GM19467 (cell line): ENCODE measurements around the gene INO80B.
"Not testable (repeated sequence)": the region's sequence is repeated elsewhere in the genome, so short reads cannot be mapped to it uniquely, and the experiment has no call there.

ENCODE experiments used
- ATAC-seq: cut with Tn5 transposase; IDR thresholded peaks from one replicate; pipeline ENCODE4 v1.9.1; 2021; ENCODE audit warnings: mild to moderate bottlenecking, moderate library complexity; ENCODE audit not compliant: unreplicated experiment

Gene INO80B

DNA sequence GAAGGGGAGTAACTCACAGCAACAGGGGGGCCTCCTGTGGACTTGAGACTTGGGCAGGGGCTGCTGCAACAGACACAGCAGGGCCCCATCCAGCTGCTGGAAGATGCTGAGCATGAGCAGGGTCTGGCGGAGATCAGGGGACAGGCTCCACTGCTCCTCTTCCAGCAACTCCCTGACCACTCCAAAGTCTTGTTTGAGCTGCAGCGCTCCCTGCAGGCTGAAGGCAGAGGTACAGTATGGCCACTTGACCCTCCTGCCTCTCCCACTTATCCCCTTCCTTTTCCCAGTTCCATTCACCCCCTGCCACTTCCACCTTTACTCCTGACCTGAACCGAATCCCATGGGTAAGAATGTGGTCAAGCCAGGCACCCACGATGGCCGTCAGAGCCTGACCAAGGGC, 20.0 kb downstream of the INO80B start:
- no peak for ATAC-seq

DNA sequence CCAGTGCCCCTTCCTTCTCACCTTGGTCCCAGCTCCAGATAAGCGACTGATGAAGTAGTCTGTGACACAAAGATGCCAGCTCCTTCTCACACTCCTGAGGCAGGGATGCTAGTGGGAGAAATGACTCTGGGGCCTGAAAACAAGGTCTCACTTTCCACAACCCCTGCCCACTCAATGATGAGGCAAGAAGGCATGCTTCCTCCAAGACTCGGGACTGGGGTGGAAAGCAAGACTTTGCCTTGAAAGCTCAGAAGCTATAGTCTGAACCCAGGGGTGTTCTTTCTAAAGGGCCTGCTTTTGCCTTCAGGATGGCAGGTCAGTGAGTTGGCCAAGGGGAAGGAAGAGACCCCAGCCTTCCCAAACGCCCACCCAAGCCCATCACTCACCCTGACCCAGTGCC, 26.5 kb downstream of the INO80B start:
- ATAC-seq, result no peak

DNA sequence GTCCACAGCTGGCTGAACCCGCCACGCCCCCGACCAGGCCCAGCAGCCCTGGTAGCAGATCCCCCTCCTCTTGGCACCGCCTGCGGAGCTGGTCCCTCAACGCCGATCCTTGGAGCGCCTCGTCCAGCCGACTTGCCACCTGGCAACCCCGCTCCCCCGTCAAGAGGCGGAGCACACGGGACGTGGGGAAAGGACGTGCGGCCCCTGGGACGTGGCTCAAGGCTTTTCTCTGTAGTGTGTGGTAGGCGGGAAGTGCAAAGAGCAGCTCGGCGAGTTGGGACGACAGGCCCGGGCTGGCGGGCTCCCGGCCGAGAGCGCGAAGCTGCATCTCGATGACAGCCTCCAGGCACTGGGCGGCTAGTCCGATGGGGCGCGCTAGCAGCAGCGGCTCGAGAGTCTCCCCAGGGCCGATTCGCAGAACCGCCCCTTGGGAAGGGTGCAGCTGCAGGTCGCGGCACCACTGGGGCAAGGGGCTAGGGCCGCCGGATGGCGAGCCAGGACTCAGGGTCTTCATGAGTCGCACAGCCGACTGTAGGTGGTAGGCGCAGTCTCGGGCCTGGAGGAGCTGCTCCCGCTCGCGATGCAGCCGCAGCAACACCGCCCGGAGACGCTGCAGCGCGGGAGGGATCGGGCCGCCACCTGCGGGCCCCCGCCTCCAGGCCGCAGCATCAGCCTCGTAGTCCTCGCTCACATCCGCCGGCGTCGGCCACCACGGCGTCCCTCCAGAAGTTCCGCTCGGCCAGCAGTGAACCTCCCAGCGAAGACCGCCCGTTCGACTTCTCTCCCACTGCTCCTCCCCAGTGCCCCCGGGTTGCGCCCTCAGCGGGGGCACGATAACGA, 27.3 kb downstream of the INO80B start:
- ATAC-seq, result peak; percentile 37

DNA sequence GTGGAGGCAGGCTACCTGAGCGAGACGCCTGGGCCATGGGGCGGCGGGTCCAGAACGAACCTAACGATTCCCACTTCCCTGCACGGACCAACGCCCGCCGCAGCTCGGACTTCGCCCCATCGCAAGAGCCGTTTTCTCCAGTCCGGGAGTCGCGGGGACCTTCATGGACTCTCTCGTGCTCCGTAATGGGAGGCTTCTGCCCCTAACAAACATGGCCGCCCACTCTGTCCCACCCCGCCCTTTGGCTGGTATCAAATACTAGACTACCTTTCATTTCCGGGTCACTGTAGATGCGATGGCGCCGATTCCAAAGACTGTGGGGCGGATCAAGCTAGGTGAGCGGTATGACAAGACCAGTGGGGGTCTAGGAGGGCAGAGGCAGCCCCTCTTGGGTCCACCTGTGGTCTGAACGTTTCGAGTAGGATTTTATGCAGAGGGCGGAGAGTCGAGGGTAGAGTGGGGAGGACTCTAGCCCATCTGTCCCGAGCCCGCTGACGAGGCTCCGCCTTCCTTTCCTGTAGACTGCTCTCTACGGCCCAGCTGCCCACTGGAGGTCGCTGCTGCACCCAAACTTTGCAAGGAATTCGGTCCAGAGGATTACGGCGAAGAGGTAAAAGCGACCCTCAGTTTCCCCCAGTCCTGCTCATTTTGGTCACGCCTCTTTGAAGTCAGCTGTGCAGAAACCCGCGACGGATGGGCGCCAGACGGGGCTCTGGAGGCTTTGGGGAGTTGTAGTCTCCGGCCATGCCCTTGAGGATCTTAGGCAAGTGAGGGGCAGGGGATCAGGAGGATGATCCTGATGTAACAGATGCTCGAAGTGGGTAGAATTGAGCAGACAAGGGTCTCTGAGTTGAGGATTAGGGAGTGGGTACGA, 28.2 kb downstream of the INO80B start, which contains the start of the genes CCDC142 and TTC31:
TSS of gene CCDC142 (minus strand) at position 198 of the 874 bp plus-strand sequence. CDS start at position 37, 161 bp downstream.
TSS of gene TTC31 (plus strand) at position 281 of the 874 bp plus-strand sequence. CDS start at position 296, 15 bp downstream.
- ATAC-seq, result peak; percentile 80

DNA sequence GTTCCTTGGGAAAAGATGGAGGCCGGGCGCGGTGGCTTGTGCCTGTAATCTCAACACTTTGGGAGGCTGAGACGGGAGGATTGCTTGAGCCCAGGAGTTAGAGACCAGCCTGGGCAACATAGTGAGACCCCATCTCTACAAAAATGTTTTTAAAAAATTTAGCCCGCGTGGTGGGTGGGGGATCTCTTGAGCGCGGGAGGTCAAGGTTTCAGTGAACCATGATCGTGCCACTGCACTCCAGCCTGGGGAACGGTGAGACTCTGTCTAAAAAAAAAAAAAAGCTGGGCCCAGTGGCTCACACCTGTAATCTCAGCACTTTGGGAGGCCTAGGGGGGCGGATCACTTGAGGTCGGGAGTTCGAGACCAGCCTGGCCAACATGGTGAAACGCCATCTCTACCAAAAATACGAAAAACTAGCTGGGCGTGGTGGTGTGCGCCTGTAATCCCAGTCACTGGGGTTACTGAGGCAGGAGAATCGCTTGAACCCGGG, 28.8 kb downstream of the INO80B start:
- ATAC-seq, result not testable (repeated sequence)

DNA sequence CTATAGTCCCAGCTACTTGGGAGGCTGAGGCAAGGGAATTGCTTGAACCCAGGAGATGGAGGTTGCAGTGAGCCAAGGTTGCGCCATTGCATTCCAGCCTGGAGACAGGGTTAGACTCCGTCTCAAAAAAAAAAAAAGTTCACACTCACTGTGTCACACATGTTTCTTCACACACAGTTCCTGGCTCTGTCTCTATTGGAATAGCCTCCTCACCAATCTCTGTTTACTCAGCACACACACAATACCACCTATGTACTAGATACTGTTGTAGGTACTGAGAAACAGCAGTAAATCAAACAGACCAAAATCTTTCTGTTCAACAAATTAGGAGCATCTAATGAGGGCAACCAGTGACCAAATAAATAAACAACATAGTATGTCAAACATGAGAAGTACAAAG, 31.3 kb downstream of the INO80B start:
- no peak for ATAC-seq

DNA sequence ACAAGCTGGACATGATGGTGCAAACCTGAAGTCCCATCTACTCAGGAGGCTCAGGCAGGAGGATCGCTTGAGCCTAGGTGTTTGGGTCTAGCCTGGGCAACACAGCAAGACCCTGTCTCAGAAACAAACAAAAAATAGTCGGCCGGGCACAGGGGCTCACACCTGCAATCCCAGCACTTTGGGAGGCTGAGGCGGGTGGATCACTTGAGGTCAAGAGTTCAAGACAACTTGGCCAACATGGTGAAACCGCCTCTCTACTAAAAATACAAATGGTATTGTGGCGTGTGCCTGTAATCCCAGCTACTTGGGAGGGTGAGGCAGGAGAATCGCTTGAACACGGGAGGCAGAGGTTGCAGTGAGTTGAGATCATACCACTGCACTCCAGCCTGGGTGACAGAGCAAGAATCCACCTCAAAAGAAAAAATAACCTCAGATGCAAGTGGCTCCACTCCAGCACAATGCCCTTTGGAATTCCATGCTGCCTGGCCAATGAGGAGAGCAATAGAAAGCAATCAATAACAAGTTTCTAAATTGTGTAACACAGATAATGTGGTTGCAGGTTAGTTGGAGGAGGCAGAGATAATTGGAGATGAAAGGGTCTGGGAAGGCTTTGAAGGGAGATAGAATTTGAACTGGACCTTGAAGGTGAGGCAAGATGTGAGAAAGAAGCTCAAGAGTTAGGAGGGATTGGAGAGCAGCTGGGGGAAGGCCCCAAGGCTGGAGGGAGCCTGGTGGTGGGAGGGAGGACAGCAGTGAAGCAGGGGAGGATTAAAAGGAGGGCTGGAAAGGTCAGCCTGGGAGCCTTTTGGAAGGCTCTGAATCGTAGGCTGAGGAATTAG, 34.0 kb downstream of the INO80B start:
- no peak for ATAC-seq

DNA sequence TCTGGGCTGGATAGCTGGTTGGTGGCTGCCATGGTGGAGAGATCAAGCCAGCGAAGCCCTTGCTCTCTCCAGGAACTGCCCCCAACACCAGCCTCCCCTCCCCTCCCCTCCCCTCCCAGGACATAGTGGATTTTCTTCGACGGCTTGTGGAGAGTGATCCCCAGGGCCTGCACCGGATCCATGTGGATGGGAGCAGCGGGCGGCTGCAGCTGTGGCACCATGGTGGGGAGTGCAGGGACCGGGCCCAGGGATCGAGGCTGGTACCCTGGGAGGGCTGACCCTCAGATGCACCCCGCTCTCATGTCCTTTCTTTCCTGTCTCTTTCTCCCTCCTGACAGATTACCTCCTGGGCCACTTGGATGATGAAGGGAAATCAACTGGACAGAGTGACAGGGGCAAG, 35.0 kb downstream of the INO80B start:
- no peak for ATAC-seq

DNA sequence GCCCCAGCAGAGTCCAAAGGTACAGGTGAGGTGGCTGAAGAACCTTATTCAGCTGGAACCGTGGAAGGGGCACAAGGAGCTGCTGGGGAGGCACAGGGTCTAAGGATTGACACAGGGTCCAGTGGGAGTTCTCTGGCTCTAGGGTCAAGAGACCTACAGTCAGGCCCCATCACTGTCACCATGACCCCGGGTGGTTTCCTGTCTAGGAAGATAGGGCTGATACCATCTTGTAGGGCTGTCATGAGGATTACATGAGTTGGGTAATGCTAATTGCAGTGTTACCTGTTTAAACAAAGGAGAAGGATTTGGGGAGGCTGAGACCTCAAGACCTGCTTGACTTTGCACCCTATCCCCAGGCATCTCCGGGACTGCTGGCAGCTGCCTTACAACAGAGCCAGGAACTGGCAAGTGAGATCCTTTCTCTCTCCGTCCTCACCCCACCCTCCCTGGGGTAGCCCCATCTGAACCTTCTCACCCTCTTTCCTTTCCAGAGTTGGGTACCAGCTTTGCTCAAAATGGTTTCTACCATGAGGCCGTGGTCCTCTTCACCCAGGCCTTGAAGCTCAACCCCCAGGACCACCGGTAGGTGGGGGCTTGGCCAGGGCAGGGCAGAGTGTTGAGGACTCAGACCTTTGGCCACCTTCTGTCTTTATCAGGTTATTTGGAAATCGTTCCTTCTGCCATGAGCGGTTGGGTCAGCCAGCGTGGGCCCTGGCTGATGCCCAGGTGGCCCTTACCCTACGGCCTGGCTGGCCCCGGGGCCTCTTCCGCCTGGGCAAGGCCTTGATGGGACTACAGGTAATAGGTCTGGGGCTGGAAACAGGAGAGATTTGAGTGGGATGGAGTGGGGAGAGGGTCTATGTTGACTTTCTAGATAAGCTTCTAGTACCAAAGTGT, 37.0 kb downstream of the INO80B start:
- no peak for ATAC-seq

DNA sequence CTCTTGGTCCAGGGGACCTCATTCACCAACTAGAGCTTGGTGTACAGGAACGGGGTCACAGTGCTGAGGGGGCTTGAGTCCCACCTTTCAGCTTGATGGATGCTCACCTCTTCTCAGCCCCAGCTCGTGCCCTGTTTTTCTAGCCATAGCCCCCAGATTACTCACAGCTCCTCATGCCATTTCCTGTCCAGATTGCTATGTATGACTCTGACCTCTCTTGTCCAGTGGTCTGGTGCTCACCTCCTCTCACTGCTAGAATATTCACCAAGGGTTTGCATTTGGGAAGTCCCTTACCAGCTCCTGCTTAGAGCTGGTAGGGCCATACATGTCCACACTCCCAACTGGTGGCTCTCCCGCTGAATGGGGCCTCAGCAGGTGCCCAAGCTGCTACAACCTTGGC, 38.7 kb downstream of the INO80B start:
- no peak for ATAC-seq

DNA sequence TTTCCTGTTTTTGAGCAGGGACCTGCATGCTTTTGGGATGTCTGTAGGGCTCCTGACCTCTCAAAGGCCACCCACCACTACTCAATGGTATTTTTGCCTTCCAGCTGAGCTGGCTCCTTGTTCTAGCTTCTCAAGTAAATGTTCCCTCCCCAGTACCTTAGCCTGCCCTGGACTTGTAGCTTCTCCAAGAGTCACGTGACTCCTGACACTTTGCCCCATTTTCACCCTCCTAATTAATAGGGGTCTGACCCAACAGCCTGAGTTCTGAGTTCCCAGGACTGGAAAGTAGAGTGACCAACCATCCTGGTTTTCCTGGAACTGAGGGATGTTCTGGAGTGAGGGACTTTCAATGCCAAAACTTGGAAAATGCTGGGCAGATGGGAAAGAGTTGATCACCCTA, 40.6 kb downstream of the INO80B start:
- no peak for ATAC-seq

DNA sequence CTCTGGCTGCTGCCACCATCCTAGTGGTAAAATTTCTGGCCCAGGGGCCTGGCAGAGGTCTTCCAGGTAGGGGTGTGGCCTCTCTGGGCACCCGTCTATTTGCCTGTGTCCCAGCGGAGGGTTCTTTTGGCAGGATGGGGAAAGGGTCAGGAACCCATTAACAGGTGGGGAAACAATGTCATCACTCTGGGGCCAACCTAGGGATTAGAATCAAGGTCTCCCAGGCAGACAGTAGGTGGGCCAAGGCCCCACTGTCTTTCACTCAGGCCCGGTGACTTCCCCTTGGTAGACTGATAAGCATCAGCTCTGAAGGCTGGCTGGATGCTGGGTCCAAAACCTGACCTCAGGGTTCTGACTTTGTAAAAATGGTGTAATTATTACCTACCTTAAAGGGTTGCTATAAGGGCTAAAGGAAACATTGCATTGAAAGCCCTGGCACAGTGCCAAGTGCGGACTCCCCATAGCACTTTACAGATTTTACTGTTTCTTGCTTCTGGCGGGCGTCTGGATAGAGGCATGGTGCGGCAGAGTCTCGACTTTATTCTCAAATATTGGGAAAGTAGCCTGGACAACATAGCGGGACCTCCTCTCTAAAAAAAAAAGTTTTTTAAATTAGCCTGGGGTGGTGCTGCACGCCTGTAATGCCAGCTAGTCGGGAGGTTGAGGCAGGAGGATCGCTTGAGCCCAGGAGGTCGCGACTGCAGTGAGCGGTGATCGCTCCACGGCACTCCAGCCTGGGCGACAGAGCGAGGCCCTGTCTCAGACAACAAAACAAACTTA, 42.3 kb downstream of the INO80B start:
- ATAC-seq, result no peak

DNA sequence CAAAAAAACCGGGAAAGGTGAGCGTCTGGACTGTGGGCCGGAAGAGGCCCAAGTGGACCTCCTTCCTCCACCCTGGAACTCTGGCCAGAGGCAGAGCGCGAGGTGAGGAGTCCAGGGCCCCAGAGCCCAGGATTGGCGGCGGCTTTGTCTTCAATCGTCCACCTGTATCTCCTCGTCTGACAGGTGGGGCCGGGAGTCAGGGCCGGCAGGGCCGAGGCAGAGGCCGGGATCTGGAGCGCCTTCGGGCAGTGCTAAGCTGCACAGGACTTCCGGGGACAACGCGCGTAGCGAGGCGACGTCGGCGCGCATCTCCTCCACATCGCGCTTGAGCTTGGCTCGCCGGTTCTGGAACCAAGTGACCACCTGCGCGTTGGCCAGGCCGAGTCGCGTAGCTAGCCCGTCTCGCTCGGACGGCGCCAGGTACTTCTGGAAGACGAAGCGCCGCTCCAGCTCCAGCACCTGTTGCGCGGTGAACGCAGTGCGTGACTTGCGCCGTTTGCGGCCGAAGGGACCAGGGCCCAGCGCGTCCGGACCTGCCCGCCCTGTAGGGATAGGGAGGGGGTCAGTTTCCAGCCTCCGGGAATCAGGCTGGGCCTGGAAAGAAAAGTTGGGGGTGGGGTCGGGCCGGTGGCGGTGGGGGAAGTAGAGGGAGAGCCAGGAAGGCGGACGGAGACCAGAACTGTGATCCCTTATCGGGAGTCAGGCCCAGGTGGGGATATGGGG, 43.1 kb downstream of the INO80B start:
- ATAC-seq, result no peak

DNA sequence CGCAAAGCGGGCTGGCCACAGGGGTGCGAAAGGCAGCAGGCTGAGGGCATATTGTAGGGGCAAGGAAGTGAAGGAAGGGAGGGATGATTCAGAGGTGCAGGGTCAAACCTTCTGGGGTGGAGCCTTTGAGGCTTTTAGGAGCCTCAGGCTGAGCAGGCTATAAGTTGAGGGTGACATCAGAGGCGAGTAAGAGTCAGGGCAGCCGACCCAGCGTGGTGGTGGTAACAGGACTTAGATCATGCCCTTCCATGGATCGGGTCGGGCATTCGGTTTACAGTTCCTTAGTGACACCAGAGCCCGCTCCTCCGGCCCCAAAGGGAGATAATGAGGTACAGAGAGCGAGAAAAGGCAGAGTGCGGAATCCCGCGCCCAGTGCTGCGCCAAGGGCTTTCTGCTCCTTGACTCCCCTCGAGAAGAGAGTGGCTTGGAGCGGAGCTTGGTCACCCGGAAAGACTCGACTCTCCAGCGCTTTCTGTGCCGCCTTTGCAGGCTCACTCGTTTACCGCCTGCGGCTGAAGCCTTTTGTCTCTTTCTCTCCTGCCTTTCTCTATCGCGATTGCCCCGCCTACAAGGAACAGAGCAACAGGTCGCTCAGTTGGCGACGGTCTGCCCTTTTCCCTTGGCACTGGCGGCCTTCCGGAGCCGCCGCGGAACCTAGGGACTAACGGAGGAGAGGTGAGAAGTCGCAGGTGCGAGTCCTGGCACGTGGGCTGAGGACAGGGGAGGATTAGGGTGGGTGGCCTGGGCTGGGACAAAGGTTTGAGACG, 43.8 kb downstream of the INO80B start:
- ATAC-seq, result no peak

DNA sequence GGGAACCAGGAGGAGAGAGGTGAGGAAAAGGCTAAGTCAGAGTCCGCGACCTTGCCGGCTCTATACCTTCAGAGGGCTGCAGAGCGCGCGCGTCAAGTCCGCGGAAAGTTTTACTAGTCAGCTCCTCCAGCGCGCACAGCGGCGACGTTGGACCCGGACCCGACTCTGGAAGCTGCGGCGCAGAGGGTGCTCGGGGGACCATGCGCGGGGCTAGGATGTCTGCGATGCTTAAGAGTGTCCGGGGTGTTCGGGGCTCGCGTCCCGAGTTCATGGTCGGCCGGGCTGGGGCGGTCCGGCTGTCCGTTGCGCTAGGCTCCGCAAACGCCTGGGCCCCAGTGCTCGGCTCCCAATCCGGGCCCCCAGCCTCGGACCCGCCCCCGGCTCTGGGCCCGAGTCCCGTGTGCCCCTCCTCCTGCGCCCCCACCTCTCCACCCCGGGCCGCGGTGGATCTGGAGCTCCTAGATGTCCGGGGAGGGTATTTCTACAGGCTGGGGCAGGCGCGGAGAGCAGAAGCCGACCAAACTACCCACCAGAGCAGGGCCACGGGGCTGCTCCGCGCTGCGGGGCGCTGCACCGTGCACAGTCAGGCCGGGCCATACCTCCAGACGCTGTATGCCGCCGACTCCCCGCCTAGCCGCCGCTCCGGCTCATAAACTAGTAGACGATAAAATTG, 44.5 kb downstream of the INO80B start, which contains the start of gene LBX2:
TSS of gene LBX2 (minus strand) at position 337 of the 673 bp plus-strand sequence. CDS start at position 271, 66 bp downstream.
- ATAC-seq, result no peak

DNA sequence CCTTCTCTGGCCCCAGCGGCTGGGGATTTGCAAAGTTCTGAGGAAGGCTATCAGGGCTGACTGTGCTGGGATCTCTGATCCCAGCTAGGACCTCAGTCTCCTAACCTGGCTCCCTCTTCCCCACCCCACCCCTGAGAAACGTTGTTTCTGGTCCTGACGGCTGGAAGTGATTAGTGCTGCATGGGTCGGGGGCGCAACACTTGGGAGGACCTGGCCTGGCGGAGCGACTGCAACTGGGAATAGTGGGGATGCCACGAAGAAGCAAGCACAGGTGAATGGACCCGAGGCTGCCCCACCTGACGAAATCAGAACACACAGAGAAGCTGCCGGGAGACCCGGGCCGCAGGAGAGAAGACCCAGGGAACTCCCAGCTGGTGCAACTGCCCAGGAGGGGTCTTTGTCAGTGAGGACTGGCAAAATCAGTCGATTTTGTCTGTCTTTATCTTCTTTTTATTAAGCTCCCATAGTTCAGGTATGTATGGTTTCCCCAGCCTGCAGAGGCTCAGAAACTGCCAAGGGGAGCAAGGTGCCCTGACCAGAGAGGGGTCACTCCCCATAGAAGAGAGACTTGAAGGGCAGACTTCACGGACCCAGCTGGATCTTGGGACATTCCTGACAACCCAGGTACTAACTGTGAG, 45.2 kb downstream of the INO80B start:
- ATAC-seq, result no peak
